B cell (primary cell): ENCODE data around the gene GPRC5D.

Source experiments
- CTCF ChIP-seq: fragments of 200-600 bp; IDR thresholded peaks from one replicate; pipeline ENCODE4 v1.8.0; 2022; ENCODE audit warnings: antibody characterized with exemption, mild to moderate bottlenecking
- EZH2 ChIP-seq: IDR thresholded peaks from 2 replicates; pipeline ENCODE4 v1.6.1; 2012; ENCODE audit warnings: borderline replicate concordance, low read depth, mild to moderate bottlenecking, moderate library complexity, low read length; ENCODE audit not compliant: insufficient read depth, poor library complexity, severe bottlenecking

DNA sequence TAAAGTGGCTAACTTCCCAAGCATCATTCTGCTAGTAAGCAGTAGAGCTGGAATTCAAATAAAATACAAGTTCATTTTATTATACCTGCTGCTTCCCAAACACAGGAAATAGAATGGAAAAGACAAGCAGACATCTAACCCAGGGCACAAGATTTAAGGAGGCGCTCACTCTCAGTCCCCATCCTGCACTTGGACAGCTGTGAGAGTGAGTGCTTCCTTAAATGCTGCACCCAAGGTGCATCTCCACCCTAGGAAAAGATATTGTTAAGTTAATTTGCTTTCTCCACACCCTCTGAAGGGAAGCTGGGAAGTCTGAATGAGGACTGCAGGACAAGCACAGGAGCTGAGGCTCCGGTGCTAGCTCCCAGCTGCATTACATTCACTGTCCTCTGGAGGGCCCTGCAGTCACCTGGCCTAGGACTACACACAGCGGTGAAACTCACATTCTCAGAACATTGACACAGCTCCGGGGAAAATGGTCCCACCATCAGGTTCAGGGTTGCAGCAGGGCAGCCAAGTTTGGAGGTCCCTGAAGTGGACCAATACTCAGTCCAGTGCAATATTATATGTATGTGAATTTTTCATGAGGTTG, 33.9 kb upstream of the GPRC5D start:
- TF ChIP-seq CTCF (peak; percentile 63), EZH2 (no peak)
